GM23338 (cell line): ENCODE measurements around the gene PAX6. TPM values are rescaled to one million over a fixed set of nuclear protein-coding genes. Genes with fewer than 3 reads are reported as not detected.

Experiments
- ATAC-seq: fragments of 200-7000 bp; cut with Tn5 transposase; 3 replicates; pipeline ENCODE4 v1.9.1; 2020
- DNase-seq: peaks from one replicate; pipeline ENCODE4 v3.0.0-alpha.2; 2015; ENCODE audit warnings: low spot score
- H2AFZ ChIP-seq: fragments of 200-600 bp; sonication (generic); 2 replicates; pipeline ENCODE4 v1.8.0; 2016; ENCODE audit warnings: antibody characterized with exemption, mild to moderate bottlenecking, moderate library complexity
- H3F3A ChIP-seq: fragments of 200-600 bp; sonication (generic); replicated peaks from 2 replicates; pipeline ENCODE4 v1.8.0; 2017; ENCODE audit warnings: antibody characterized with exemption, mixed run types, low read depth
- H3K27ac ChIP-seq: fragments of 200-600 bp; sonication (generic); 2 replicates; pipeline ENCODE4 v1.6.1; 2016; ENCODE audit warnings: low read depth
- H3K27me3 ChIP-seq: fragments of 200-600 bp; sonication (generic); 2 replicates; pipeline ENCODE4 v1.8.0; 2016; ENCODE audit warnings: mild to moderate bottlenecking, mixed run types, moderate library complexity; ENCODE audit not compliant: insufficient read depth
- H3K36me3 ChIP-seq: fragments of 200-600 bp; sonication (generic); 2 replicates; pipeline ENCODE4 v1.8.0; 2016; ENCODE audit warnings: mild to moderate bottlenecking; ENCODE audit not compliant: insufficient read depth
- H3K4me1 ChIP-seq: fragments of 200-600 bp; sonication (generic); 2 replicates; pipeline ENCODE4 v1.8.0; 2016; ENCODE audit warnings: mild to moderate bottlenecking, moderate library complexity; ENCODE audit not compliant: insufficient read depth
- H3K4me2 ChIP-seq: fragments of 200-600 bp; sonication (generic); 2 replicates; pipeline ENCODE4 v1.7.1; 2017; ENCODE audit warnings: mixed run types
- H3K4me3 ChIP-seq: fragments of 200-600 bp; sonication (generic); 2 replicates; pipeline ENCODE4 v1.6.1; 2016; ENCODE audit warnings: mixed run types
- H3K79me2 ChIP-seq: fragments of 200-600 bp; sonication (generic); replicated peaks from 2 replicates; pipeline ENCODE4 v1.8.0; 2017; ENCODE audit warnings: mild to moderate bottlenecking; ENCODE audit not compliant: insufficient read depth
- H3K9me2 ChIP-seq: fragments of 200-600 bp; sonication (generic); 2 replicates; pipeline ENCODE4 v1.8.0; 2017; ENCODE audit not compliant: insufficient read depth
- H4K20me1 ChIP-seq: fragments of 200-600 bp; sonication (generic); replicated peaks from 2 replicates; pipeline ENCODE4 v1.8.0; 2017; ENCODE audit warnings: mild to moderate bottlenecking; ENCODE audit not compliant: insufficient read depth
- H3K27ac Mint-ChIP-seq: 2 replicates; pipeline ENCODE4 v1.8.0; 2020; ENCODE audit warnings: inconsistent platforms, mild to moderate bottlenecking, moderate library complexity, mixed read lengths
- H3K27me3 Mint-ChIP-seq: 3 replicates; pipeline ENCODE4 v1.8.0; 2022; ENCODE audit warnings: low read depth, mild to moderate bottlenecking, moderate library complexity, mixed read lengths, inconsistent platforms; ENCODE audit not compliant: insufficient read depth, poor library complexity
- H3K36me3 Mint-ChIP-seq: 3 replicates; pipeline ENCODE4 v1.8.0; 2021; ENCODE audit warnings: low read depth, mild to moderate bottlenecking, inconsistent platforms, moderate library complexity, mixed read lengths
- H3K4me1 Mint-ChIP-seq: 3 replicates; pipeline ENCODE4 v1.8.0; 2020; ENCODE audit warnings: mild to moderate bottlenecking, inconsistent platforms, mixed read lengths
- H3K4me3 Mint-ChIP-seq: 3 replicates; pipeline ENCODE4 v1.8.0; 2021; ENCODE audit warnings: moderate library complexity, mild to moderate bottlenecking, inconsistent platforms, mixed read lengths
- H3K9me3 Mint-ChIP-seq: 3 replicates; pipeline ENCODE4 v1.8.0; 2020; ENCODE audit warnings: moderate library complexity, mild to moderate bottlenecking, inconsistent platforms, mixed read lengths
- CREB1 ChIP-seq: fragments of 250-450 bp; sonication (Bioruptor Pico); IDR thresholded peaks from 2 replicates; pipeline ENCODE4 v1.5.0; 2020; ENCODE audit warnings: low read depth, mild to moderate bottlenecking, moderate library complexity
- CTCF ChIP-seq, 2 experiments: fragments of 200-600 bp in 1 of 2; sonication (generic) in 1 of 2; conservative IDR thresholded peaks; 2 replicates each; pipeline versions ENCODE4 v1.5.1 to v1.6.1; 2016 to 2017; ENCODE audit warnings: antibody characterized with exemption in 2 of 2, low read depth in 2 of 2, mild to moderate bottlenecking in 2 of 2, moderate library complexity in 1 of 2
- ETS1 ChIP-seq: IDR thresholded peaks from 2 replicates; pipeline ENCODE4 v1.6.1; 2016; ENCODE audit warnings: antibody characterized with exemption
- EZH2 ChIP-seq: fragments of 200-600 bp; sonication (generic); IDR thresholded peaks from one replicate; pipeline ENCODE4 v1.8.0; 2017; ENCODE audit warnings: antibody characterized with exemption, mild to moderate bottlenecking, low read depth; ENCODE audit not compliant: unreplicated experiment
- EZH2phosphoT487 ChIP-seq: fragments of 200-600 bp; sonication (generic); IDR thresholded peaks from one replicate; pipeline ENCODE4 v1.8.1; 2018; ENCODE audit warnings: antibody characterized with exemption; ENCODE audit not compliant: unreplicated experiment
- JUNB ChIP-seq: IDR thresholded peaks from one replicate; pipeline ENCODE4 v1.6.1; 2016; ENCODE audit warnings: antibody characterized with exemption; ENCODE audit not compliant: unreplicated experiment
- NANOG ChIP-seq: IDR thresholded peaks from 2 replicates; pipeline ENCODE4 v1.6.1; 2016; ENCODE audit warnings: antibody characterized with exemption, borderline replicate concordance
- POLR2AphosphoS5 ChIP-seq: IDR thresholded peaks from 2 replicates; pipeline ENCODE4 v1.6.1; 2016; ENCODE audit warnings: antibody characterized with exemption, low read depth
- REST ChIP-seq: IDR thresholded peaks from one replicate; pipeline ENCODE4 v1.6.1; 2018; ENCODE audit warnings: antibody characterized with exemption; ENCODE audit not compliant: unreplicated experiment
- STAT1 ChIP-seq: IDR thresholded peaks from one replicate; pipeline ENCODE4 v1.6.1; 2016; ENCODE audit warnings: antibody characterized with exemption; ENCODE audit not compliant: unreplicated experiment
- ZNF114 ChIP-seq: fragments of 250-450 bp; sonication (Bioruptor Pico); IDR thresholded peaks from 2 replicates; pipeline ENCODE4 v1.5.0; 2020; ENCODE audit warnings: mild to moderate bottlenecking, moderate library complexity
- ZNF331 ChIP-seq: fragments of 250-450 bp; sonication (Bioruptor Pico); IDR thresholded peaks from 2 replicates; pipeline ENCODE4 v1.5.0; 2020; ENCODE audit warnings: low read depth, mild to moderate bottlenecking, moderate library complexity
- ZNF462 ChIP-seq: fragments of 250-450 bp; sonication (Bioruptor Pico); IDR thresholded peaks from 2 replicates; pipeline ENCODE4 v1.5.0; 2020; ENCODE audit warnings: mild to moderate bottlenecking, moderate library complexity
- polyA plus RNA-seq: library from polyadenylated mRNA; unstranded; fragments of >200 nt; fragmentation: Nextera tagmentation; extraction: Ambion mirVana; gene quantifications from 2 replicates; pipeline ENCODE4 v1.2.1, GENCODE V29; 2016
- total RNA-seq: library from RNA; depleted of rRNA; stranded (reverse); fragments of >200 nt; shearing (Covaris generic); gene quantifications from 2 replicates; pipeline ENCODE4 v1.2.3, GENCODE V29; 2014

The PAX6 gene
- total and polyA plus RNA-seq, 2 experiments from 2014 or later: 0.17 to 0.45 TPM

GRCh38 chr11:31788085-31788484, 23.0 kb downstream of the PAX6 start:
- H3K4me3 ChIP-seq: no peak overlapping the region
- no peaks in the 10 kb centered on the region for H3K36me3 ChIP-seq
- no peaks in the 10 kb centered on the region for H3F3A ChIP-seq
- no peak overlapping the region for H3K27ac ChIP-seq
- DNase-seq (no peak), ATAC-seq (peak; percentile 52)
- Mint-ChIP-seq H3K4me3 (no peak overlapping the region), H3K36me3 (no peaks in the 10 kb centered on the region), H3K27ac (no peak overlapping the region), H3K9me3 (no peaks in the 10 kb centered on the region), H3K4me1 (peaks cover 2% of the 10 kb centered on the region; the same call in 2 of the 3 replicates), H3K27me3 (no peaks in the 10 kb centered on the region)
- no peaks in the 10 kb centered on the region for H4K20me1 ChIP-seq
- H2AFZ ChIP-seq: no peak overlapping the region
- no peaks in the 10 kb centered on the region for H3K79me2 ChIP-seq
- TF ChIP-seq EZH2phosphoT487 (no peak), ZNF462 (CRISPR knock-in tag) (no peak), REST (no peak), ETS1 (no peak), JUNB (no peak), EZH2 (no peak), STAT1 (no peak), POLR2AphosphoS5 (no peak), NANOG (no peak), CTCF (conservative IDR thresholded peaks at IDR 0.05; ENCODE audit: low read depth in 2 of 2) (no peak), ZNF114 (CRISPR knock-in tag) (no peak), CREB1 (CRISPR knock-in tag) (no peak), ZNF331 (CRISPR knock-in tag) (no peak)
- H3K9me2 ChIP-seq: peaks cover 3% of the 10 kb centered on the region; the same call in 1 of the 2 replicates
- no peaks in the 10 kb centered on the region for H3K27me3 ChIP-seq
- no peaks in the 10 kb centered on the region for H3K4me1 ChIP-seq
- no peak overlapping the region for H3K4me2 ChIP-seq
